SK-N-SH (cell line): Measurements from ENCODE around the gene CASP1. TPM values are rescaled to one million over a fixed set of nuclear protein-coding genes. Genes with fewer than 3 reads are reported as not detected.

Source experiments
- CTCF ChIA-PET: fragments of 300-600, 350-600 bp; formaldehyde crosslinking; extraction: SDS; loops from one replicate; lab custom pipeline; 2021; lab: Yijun Ruan, JAX
- POLR2A ChIA-PET: fragments of 350-600 bp; sonication (Branson Sonifier 250); formaldehyde crosslinking; extraction: SDS; loops from one replicate; lab custom pipeline; 2020; ENCODE audit warnings: antibody characterized with exemption, inconsistent platforms; lab: Yijun Ruan, JAX
- DNase-seq: peaks from one replicate; pipeline ENCODE4 v3.0.0; 2012
- H2AFZ ChIP-seq: fragments of 200-600 bp; sonication (generic); 2 replicates; pipeline ENCODE4 v1.8.1; 2016; ENCODE audit warnings: antibody characterized with exemption, mild to moderate bottlenecking, low read depth
- H3F3A ChIP-seq: fragments of 200-600 bp; sonication (generic); replicated peaks from 2 replicates; pipeline ENCODE3; 2016; ENCODE audit warnings: antibody characterized with exemption, mild to moderate bottlenecking; ENCODE audit not compliant: insufficient read depth
- H3K27ac ChIP-seq, 2 experiments: fragments of 200-500 bp in 1 of 2; fragments of 200-600 bp in 1 of 2; sonication (Bioruptor generic) in 1 of 2; sonication (generic), shearing (Covaris generic) in 1 of 2; 2 replicates each; pipeline versions ENCODE4 v1.5.1 to v1.6.1; 2014 to 2016; ENCODE audit warnings: low read depth in 2 of 2, inconsistent platforms in 1 of 2, low read length in 1 of 2, mild to moderate bottlenecking in 1 of 2, mixed read lengths in 1 of 2
- H3K27me3 ChIP-seq: fragments of 200-600 bp; sonication (generic), shearing (Covaris generic); 2 replicates; pipeline ENCODE4 v1.6.1; 2016; ENCODE audit warnings: mixed run types; ENCODE audit not compliant: insufficient read depth
- H3K36me3 ChIP-seq, 2 experiments: fragments of 200-500 bp in 1 of 2; fragments of 200-600 bp in 1 of 2; sonication (Bioruptor generic) in 1 of 2; sonication (generic) in 1 of 2; replicated peaks in 1 of 2; 2 replicates each; pipeline versions ENCODE3 to v1.5.1; 2014 to 2016; ENCODE audit warnings: low read length in 1 of 2, mild to moderate bottlenecking in 1 of 2; ENCODE audit not compliant: insufficient read depth in 2 of 2, control insufficient read depth in 1 of 2
- H3K4me1 ChIP-seq, 2 experiments: fragments of 200-500 bp in 1 of 2; fragments of 200-600 bp in 1 of 2; sonication (Bioruptor generic) in 1 of 2; sonication (generic), shearing (Covaris generic) in 1 of 2; 2 replicates each; pipeline versions ENCODE4 v1.5.1 to v1.6.1; 2014 to 2016; ENCODE audit warnings: low read depth in 1 of 2, low read length in 1 of 2, mixed run types in 1 of 2; ENCODE audit not compliant: insufficient read depth in 2 of 2, control insufficient read depth in 1 of 2
- H3K4me2 ChIP-seq: fragments of 200-600 bp; sonication (generic), shearing (Covaris generic); 2 replicates; pipeline ENCODE4 v1.6.1; 2017; ENCODE audit warnings: mixed run types
- H3K4me3 ChIP-seq, 2 experiments: fragments of 200-500 bp in 1 of 2; fragments of 200-600 bp in 1 of 2; sonication (Bioruptor generic) in 1 of 2; sonication (generic), shearing (Covaris generic) in 1 of 2; 2 replicates each; pipeline versions ENCODE4 v1.5.1 to v1.8.1; 2014 to 2016; ENCODE audit warnings: low read depth in 2 of 2, inconsistent platforms in 1 of 2, low read length in 1 of 2, mild to moderate bottlenecking in 1 of 2, mixed read lengths in 1 of 2, moderate library complexity in 1 of 2
- H3K79me2 ChIP-seq: fragments of 200-600 bp; sonication (generic); 2 replicates; pipeline ENCODE4 v1.8.1; 2017; ENCODE audit warnings: mild to moderate bottlenecking; ENCODE audit not compliant: insufficient read depth
- H3K9ac ChIP-seq: fragments of 200-600 bp; sonication (generic); 2 replicates; pipeline ENCODE4 v1.6.1; 2017; ENCODE audit warnings: mixed run types
- H3K9me2 ChIP-seq: fragments of 200-600 bp; sonication (generic); 2 replicates; pipeline ENCODE4 v1.6.1; 2017; ENCODE audit warnings: mixed run types
- H3K9me3 ChIP-seq: fragments of 200-600 bp; sonication (generic); 2 replicates; pipeline ENCODE4 v1.6.1; 2017; ENCODE audit warnings: mixed run types, mild to moderate bottlenecking, moderate library complexity
- H4K20me1 ChIP-seq: fragments of 200-600 bp; sonication (generic); 2 replicates; pipeline ENCODE4 v1.6.1; 2017; ENCODE audit warnings: mild to moderate bottlenecking, mixed run types; ENCODE audit not compliant: insufficient read depth
- CHD2 ChIP-seq: fragments of 150-350 bp; IDR thresholded peaks from 2 replicates; pipeline ENCODE4 v1.6.1; 2018; ENCODE audit warnings: low read length; ENCODE audit not compliant: partially characterized antibody
- ELF1 ChIP-seq: IDR thresholded peaks from 2 replicates; pipeline ENCODE4 v1.4.0; 2012
- EP300 ChIP-seq, 2 experiments: IDR thresholded peaks; 2 replicates each; pipeline versions ENCODE4 v1.4.0 to v1.6.1; 2012; ENCODE audit warnings: borderline replicate concordance in 1 of 2, low read depth in 1 of 2, low read length in 1 of 2
- EZH2phosphoT487 ChIP-seq: fragments of 200-600 bp; sonication (generic); IDR thresholded peaks from 2 replicates; pipeline ENCODE4 v1.6.1; 2017; ENCODE audit warnings: low read depth, mixed run types, mild to moderate bottlenecking, antibody characterized with exemption, moderate library complexity, borderline replicate concordance
- FOSL2 ChIP-seq: IDR thresholded peaks from 2 replicates; pipeline ENCODE4 v1.4.0; 2012; ENCODE audit warnings: low read depth, mild to moderate bottlenecking, moderate library complexity, borderline replicate concordance
- FOXJ3 ChIP-seq: sonication (generic); formaldehyde crosslinking; IDR thresholded peaks from 2 replicates; pipeline ENCODE4 v1.5.1; 2020; ENCODE audit warnings: mild to moderate bottlenecking, missing genetic modification reagents
- GABPA ChIP-seq: IDR thresholded peaks from 2 replicates; pipeline ENCODE4 v1.4.0; 2012; ENCODE audit warnings: low read depth, mild to moderate bottlenecking
- GATA2 ChIP-seq: sonication (generic); formaldehyde crosslinking; IDR thresholded peaks from 2 replicates; pipeline ENCODE4 v1.5.0; 2020; ENCODE audit warnings: mild to moderate bottlenecking, missing genetic modification reagents
- MAX ChIP-seq: IDR thresholded peaks from 2 replicates; pipeline ENCODE4 v1.4.0; 2012; ENCODE audit warnings: low read depth
- MEF2A ChIP-seq: IDR thresholded peaks from 2 replicates; pipeline ENCODE4 v1.4.0; 2012; ENCODE audit warnings: low read depth, borderline replicate concordance
- MXI1 ChIP-seq: IDR thresholded peaks from 2 replicates; pipeline ENCODE4 v1.6.1; 2012; ENCODE audit warnings: mild to moderate bottlenecking, low read depth, low read length, improper control_type of control experiment
- NFIC ChIP-seq: IDR thresholded peaks from 2 replicates; pipeline ENCODE4 v1.4.0; 2012; ENCODE audit warnings: borderline replicate concordance
- RAD21 ChIP-seq: IDR thresholded peaks from 2 replicates; pipeline ENCODE4 v1.6.1; 2012; ENCODE audit warnings: mild to moderate bottlenecking, low read length
- RCOR1 ChIP-seq: fragments of 150-350 bp; IDR thresholded peaks from 2 replicates; pipeline ENCODE4 v1.6.1; 2017; ENCODE audit warnings: antibody characterized with exemption, low read length
- RFX5 ChIP-seq: IDR thresholded peaks from 2 replicates; pipeline ENCODE4 v1.6.1; 2012; ENCODE audit warnings: mild to moderate bottlenecking, improper control_type of control experiment, low read length
- SMC3 ChIP-seq: IDR thresholded peaks from 2 replicates; pipeline ENCODE4 v1.6.1; 2012; ENCODE audit warnings: low read depth, low read length, improper control_type of control experiment
- TCF12 ChIP-seq: IDR thresholded peaks from 2 replicates; pipeline ENCODE4 v1.4.0; 2012
- WGBS: methylation state at CpG from one replicate; pipeline ENCODE4 v1.1.6; 2017; ENCODE audit warnings: low lambda C conversion rate; 5-methylcytosine and 5-hydroxymethylcytosine counted together
- polyA plus RNA-seq, 3 experiments: library from polyadenylated mRNA; depleted of rRNA; stranded (reverse); fragments of >200 nt; gene quantifications; 2 replicates each; pipeline ENCODE4 v1.2.3, GENCODE V29; 2012

The CASP1 gene
- polyA plus RNA-seq, 1 of the 3 experiments (the other 2 are of a cell fraction): not detected

- Histone ChIP-seq H4K20me1 (no peaks in the 10 kb centered on the region), H3K9ac (no peak overlapping the region), H3K4me2 (no peak overlapping the region), H3F3A (no peaks in the 10 kb centered on the region), H3K9me2 (no peaks in the 10 kb centered on the region), H3K27me3 (no peaks in the 10 kb centered on the region), H3K36me3 (no peaks in the 10 kb centered on the region), H3K4me3 (no peak overlapping the region), H3K27ac (no peak overlapping the region), H3K4me1 (peaks cover 0 to 5% of the 10 kb centered on the region in 2 experiments; a peak in 2 of 4 replicates), H2AFZ (0 out of 2 replicates have a peak overlapping the region, but pooled peaks have one; percentile 41), H3K9me3 (no peaks in the 10 kb centered on the region), H3K79me2 (no peaks in the 10 kb centered on the region)
- no peak for DNase-seq
- ChIA-PET CTCF (no interaction called here), POLR2A (no interaction called here)
- TF ChIP-seq FOXJ3 (no peak), TCF12 (no peak), ELF1 (no peak), MEF2A (no peak), GABPA (no peak), EZH2phosphoT487 (no peak), MXI1 (no peak)
These were observed 27.5 kb downstream of the CASP1 start for GRCh38 chr11:105007463-105007862.

- Histone ChIP-seq H3K4me2 (no peak overlapping the region), H4K20me1 (no peaks in the 10 kb centered on the region), H3K27me3 (no peaks in the 10 kb centered on the region), H3K9ac (no peak overlapping the region), H2AFZ (no peak overlapping the region), H3K36me3 (no peaks in the 10 kb centered on the region), H3K79me2 (no peaks in the 10 kb centered on the region), H3K4me3 (no peak overlapping the region), H3F3A (no peaks in the 10 kb centered on the region), H3K4me1 (peaks cover 0 to 5% of the 10 kb centered on the region in 2 experiments; a peak in 2 of 4 replicates), H3K27ac (0 out of 4 replicates have a peak overlapping the region, but pooled peaks of 1 of the 2 experiments have one; percentile 16), H3K9me2 (no peaks in the 10 kb centered on the region), H3K9me3 (no peaks in the 10 kb centered on the region)
- WGBS: 23% methylated on average over 3 of the region's 3 CpGs
- ChIA-PET POLR2A (no interaction called here), CTCF (no interaction called here)
- peak; percentile 61 for DNase-seq
- TF ChIP-seq FOSL2 (no peak), GATA2 (CRISPR knock-in tag) (peak; percentile 89), NFIC (no peak), RFX5 (no peak), EP300 (IDR thresholded peaks at IDR 0.05; ENCODE audit: borderline replicate concordance in 1 of 2, low read depth in 1 of 2, low read length in 1 of 2) (peak in 1 of 2 experiments; percentile 84; a peak in 2 of 4 replicates), CHD2 (peak; percentile 81), RAD21 (peak; percentile 18; the same call in 1 of the 2 replicates), SMC3 (no peak), RCOR1 (peak; percentile 56; the same call in 1 of the 2 replicates), FOXJ3 (peak; percentile 63), MAX (no peak)
These were observed 29.5 kb downstream of the CASP1 start for GRCh38 chr11:105005451-105005845.
